ENCODE results near the gene PAX5. TPM values are rescaled to one million over a fixed set of nuclear protein-coding genes. Genes with fewer than 3 reads are reported as not detected.

The PAX5 gene
- polyA plus RNA-seq, 1 donor from 2014 or later = not detected

- no peaks in the 10 kb centered on the region for H3K27me3 ChIP-seq (ENCODE audit: insufficient read depth, low read depth, low read length)
- no peak overlapping the region for H3K27ac ChIP-seq (ENCODE audit: low read length)
- TF ChIP-seq REST (IDR thresholded peaks at IDR 0.05; ENCODE audit: borderline replicate concordance) (no peak), MXI1 (conservative IDR thresholded peaks at IDR 0.05; ENCODE audit: poor library complexity, severe bottlenecking) (no peak), SMC3 (conservative IDR thresholded peaks at IDR 0.05; ENCODE audit: poor library complexity) (no peak), POLR2AphosphoS5 (IDR thresholded peaks at IDR 0.05) (no peak), EZH2 (IDR thresholded peaks at IDR 0.05; ENCODE audit: borderline replicate concordance, insufficient read depth, low read length, poor library complexity, severe bottlenecking) (no peak), RAD21 (conservative IDR thresholded peaks at IDR 0.05) (no peak), EP300 (conservative IDR thresholded peaks at IDR 0.05; ENCODE audit: poor library complexity, severe bottlenecking) (no peak), TAF1 (IDR thresholded peaks at IDR 0.05; ENCODE audit: low read depth) (no peak)
- TF ChIP-seq, protein P1, sequence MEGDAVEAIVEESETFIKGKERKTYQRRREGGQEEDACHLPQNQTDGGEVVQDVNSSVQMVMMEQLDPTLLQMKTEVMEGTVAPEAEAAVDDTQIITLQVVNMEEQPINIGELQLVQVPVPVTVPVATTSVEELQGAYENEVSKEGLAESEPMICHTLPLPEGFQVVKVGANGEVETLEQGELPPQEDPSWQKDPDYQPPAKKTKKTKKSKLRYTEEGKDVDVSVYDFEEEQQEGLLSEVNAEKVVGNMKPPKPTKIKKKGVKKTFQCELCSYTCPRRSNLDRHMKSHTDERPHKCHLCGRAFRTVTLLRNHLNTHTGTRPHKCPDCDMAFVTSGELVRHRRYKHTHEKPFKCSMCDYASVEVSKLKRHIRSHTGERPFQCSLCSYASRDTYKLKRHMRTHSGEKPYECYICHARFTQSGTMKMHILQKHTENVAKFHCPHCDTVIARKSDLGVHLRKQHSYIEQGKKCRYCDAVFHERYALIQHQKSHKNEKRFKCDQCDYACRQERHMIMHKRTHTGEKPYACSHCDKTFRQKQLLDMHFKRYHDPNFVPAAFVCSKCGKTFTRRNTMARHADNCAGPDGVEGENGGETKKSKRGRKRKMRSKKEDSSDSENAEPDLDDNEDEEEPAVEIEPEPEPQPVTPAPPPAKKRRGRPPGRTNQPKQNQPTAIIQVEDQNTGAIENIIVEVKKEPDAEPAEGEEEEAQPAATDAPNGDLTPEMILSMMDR (IDR thresholded peaks at IDR 0.05; ENCODE audit: poor library complexity, severe bottlenecking) = no peak
- no peak overlapping the region for H3K4me2 ChIP-seq (ENCODE audit: low read length)
- no peak overlapping the region for H3K4me3 ChIP-seq (ENCODE audit: low read length)
- H4K20me1 ChIP-seq (ENCODE audit: insufficient read depth) = no peaks in the 10 kb centered on the region
- H3K79me2 ChIP-seq (replicated peaks; ENCODE audit: insufficient read depth, low read length) = no peaks in the 10 kb centered on the region
- no peaks in the 10 kb centered on the region for H3F3A ChIP-seq (ENCODE audit: insufficient read depth, low read length, poor library complexity, severe bottlenecking)
- H2AFZ ChIP-seq (ENCODE audit: low read depth, low read length) = no peak overlapping the region
- no peaks in the 10 kb centered on the region for H3K9me3 ChIP-seq (ENCODE audit: low read length)
- no peaks in the 10 kb centered on the region for H3K9me2 ChIP-seq (ENCODE audit: insufficient read depth, low read length)
- H3K9ac ChIP-seq (ENCODE audit: low read length) = no peak overlapping the region
- no peaks in the 10 kb centered on the region for H3K36me3 ChIP-seq (ENCODE audit: insufficient read depth, low read length)
Observed at GRCh38 chr9:36884721-36885120, 149.3 kb downstream of the PAX5 start.

DNA sequence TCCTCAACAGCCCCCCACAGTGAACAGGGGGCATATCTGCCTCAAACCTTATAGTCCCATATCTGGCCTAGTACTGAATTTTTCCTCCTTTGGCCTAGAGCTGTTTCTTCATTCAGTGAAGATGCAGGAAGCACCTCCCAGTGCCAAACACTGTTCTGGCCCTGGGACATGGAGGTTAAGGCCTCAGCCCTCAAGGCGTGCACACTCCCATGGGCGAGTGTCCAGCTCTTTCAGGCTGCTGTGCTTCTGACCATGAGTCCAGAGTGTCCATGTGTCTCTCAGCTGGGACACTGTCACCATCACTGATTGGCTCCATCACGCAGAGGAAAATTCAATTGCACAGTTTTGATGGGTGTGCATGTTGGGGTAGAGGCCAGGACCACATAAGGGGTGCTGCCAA, 151.5 kb downstream of the PAX5 start:
- Histone ChIP-seq H3K36me3 (ENCODE audit: insufficient read depth, low read length) (no peaks in the 10 kb centered on the region), H3K9me3 (ENCODE audit: low read length) (no peaks in the 10 kb centered on the region), H3K4me2 (ENCODE audit: low read length) (no peak overlapping the region), H4K20me1 (ENCODE audit: insufficient read depth) (no peaks in the 10 kb centered on the region), H3K9me2 (ENCODE audit: insufficient read depth, low read length) (no peaks in the 10 kb centered on the region), H3K27me3 (ENCODE audit: insufficient read depth, low read depth, low read length) (no peaks in the 10 kb centered on the region), H3K9ac (ENCODE audit: low read length) (no peak overlapping the region), H3F3A (ENCODE audit: insufficient read depth, low read length, poor library complexity, severe bottlenecking) (no peaks in the 10 kb centered on the region), H3K4me3 (ENCODE audit: low read length) (no peak overlapping the region), H3K79me2 (replicated peaks; ENCODE audit: insufficient read depth, low read length) (no peaks in the 10 kb centered on the region), H2AFZ (ENCODE audit: low read depth, low read length) (no peak overlapping the region), H3K27ac (ENCODE audit: low read length) (no peak overlapping the region)
- TF ChIP-seq REST (IDR thresholded peaks at IDR 0.05; ENCODE audit: borderline replicate concordance) = no peak
- no peak for TF ChIP-seq SMC3 (conservative IDR thresholded peaks at IDR 0.05; ENCODE audit: poor library complexity)
- no peak for TF ChIP-seq TAF1 (IDR thresholded peaks at IDR 0.05; ENCODE audit: low read depth)
- TF ChIP-seq POLR2AphosphoS5 (IDR thresholded peaks at IDR 0.05) = no peak
- TF ChIP-seq EZH2 (IDR thresholded peaks at IDR 0.05; ENCODE audit: borderline replicate concordance, insufficient read depth, low read length, poor library complexity, severe bottlenecking) = no peak
- no peak for TF ChIP-seq EP300 (conservative IDR thresholded peaks at IDR 0.05; ENCODE audit: poor library complexity, severe bottlenecking)
- no peak for TF ChIP-seq RAD21 (conservative IDR thresholded peaks at IDR 0.05)
- no peak for TF ChIP-seq MXI1 (conservative IDR thresholded peaks at IDR 0.05; ENCODE audit: poor library complexity, severe bottlenecking)
- TF ChIP-seq, protein P1 (IDR thresholded peaks at IDR 0.05; ENCODE audit: poor library complexity, severe bottlenecking) = no peak
